Mucosa of stomach (tissue), 1 donor: ENCODE measurements around the gene EPHB1.

Experiments used
- H3K27me3 ChIP-seq: one replicate; pipeline ENCODE4 v1.7.0; 2013; ENCODE audit warnings: mild to moderate bottlenecking, low read length; ENCODE audit not compliant: control insufficient read depth, insufficient read depth
- H3K36me3 ChIP-seq: one replicate; pipeline ENCODE4 v1.7.0; 2013; ENCODE audit warnings: low read length; ENCODE audit not compliant: control insufficient read depth, insufficient read depth
- H3K4me1 ChIP-seq: one replicate; pipeline ENCODE4 v1.7.0; 2013; ENCODE audit warnings: mild to moderate bottlenecking, low read length; ENCODE audit not compliant: control insufficient read depth, insufficient read depth
- H3K4me3 ChIP-seq: one replicate; pipeline ENCODE4 v1.7.0; 2013; ENCODE audit warnings: low read length
- H3K9ac ChIP-seq: one replicate; pipeline ENCODE4 v1.7.0; 2013; ENCODE audit warnings: mild to moderate bottlenecking, low read length, moderate library complexity
- H3K9me3 ChIP-seq: one replicate; pipeline ENCODE4 v1.7.0; 2013; ENCODE audit warnings: mild to moderate bottlenecking, low read length, moderate library complexity; ENCODE audit not compliant: control insufficient read depth
- donor health status: Pancreatic carcinoma.

The EPHB1 gene

DNA sequence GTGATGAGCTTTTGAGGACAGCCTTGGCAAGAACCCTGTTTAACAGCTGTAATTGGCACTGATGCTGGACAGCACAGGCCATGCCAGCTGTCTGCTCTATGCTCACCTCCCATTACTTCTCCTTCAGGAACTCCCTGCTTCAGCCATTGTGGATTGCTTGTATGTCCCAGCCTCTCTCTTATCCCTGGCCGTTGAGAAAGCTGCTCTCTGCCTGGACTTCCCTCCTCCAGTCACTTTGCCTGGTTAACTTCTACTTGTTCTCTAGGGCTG lies 444.5 kb downstream of the EPHB1 start:
- Histone ChIP-seq H3K4me1 (no peaks in the 10 kb centered on the region), H3K4me3 (no peak overlapping the region), H3K9me3 (no peaks in the 10 kb centered on the region), H3K9ac (no peak overlapping the region), H3K36me3 (no peaks in the 10 kb centered on the region), H3K27me3 (no peaks in the 10 kb centered on the region)

DNA sequence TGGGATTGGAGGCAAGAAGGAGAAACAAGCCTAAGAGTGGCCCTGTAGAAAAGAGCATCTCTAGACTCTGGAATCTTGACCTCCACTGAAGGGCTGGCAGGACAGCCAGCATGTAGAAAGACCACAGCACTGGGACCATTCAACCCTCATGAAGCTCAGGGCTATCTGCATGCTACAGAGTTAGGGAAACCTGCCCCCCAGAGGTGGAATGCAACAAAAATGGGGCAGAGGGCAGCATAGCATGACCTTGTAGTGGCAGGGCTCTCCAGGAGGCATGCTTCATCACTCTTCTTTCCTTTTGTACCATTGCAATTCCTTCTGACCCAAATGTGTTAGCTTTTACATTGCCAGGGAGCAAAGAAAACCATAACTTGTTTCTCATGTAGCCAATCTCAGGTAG lies 445.4 kb downstream of the EPHB1 start:
- Histone ChIP-seq H3K36me3 (no peaks in the 10 kb centered on the region), H3K9ac (no peak overlapping the region), H3K9me3 (no peaks in the 10 kb centered on the region), H3K4me3 (no peak overlapping the region), H3K27me3 (no peaks in the 10 kb centered on the region), H3K4me1 (no peaks in the 10 kb centered on the region)

DNA sequence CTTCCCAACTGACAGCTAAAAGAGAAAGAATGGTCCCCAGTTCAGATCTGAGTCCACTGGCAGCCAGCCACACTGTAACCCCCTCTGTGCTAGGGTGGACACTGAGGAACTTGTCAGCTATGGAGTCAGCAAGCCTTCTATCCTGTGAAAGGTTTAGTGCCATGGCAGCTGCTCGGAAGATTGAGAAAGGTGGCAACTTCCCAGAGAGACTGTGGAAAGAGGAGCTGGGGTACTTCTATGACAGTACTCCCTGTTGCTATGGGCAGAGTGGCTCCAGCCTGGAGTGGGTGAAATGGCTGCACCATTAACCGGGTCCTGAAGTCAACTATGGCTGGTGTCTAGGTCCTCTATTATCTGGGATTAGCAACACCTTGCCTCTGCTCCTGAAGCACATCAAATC lies 447.2 kb downstream of the EPHB1 start:
- Histone ChIP-seq H3K36me3 (no peaks in the 10 kb centered on the region), H3K9ac (no peak overlapping the region), H3K4me1 (no peaks in the 10 kb centered on the region)

GRCh38 chr3:135243616-135244015 lies 448.6 kb downstream of the EPHB1 start:
- no peaks in the 10 kb centered on the region for H3K9me3 ChIP-seq
- no peaks in the 10 kb centered on the region for H3K4me1 ChIP-seq
- H3K4me3 ChIP-seq: no peak overlapping the region
- H3K9ac ChIP-seq: no peak overlapping the region
- H3K36me3 ChIP-seq: no peaks in the 10 kb centered on the region
- no peaks in the 10 kb centered on the region for H3K27me3 ChIP-seq

More for the DNA sequence above, 447.2 kb downstream of the EPHB1 start:
- Histone ChIP-seq H3K27me3 (no peaks in the 10 kb centered on the region), H3K9me3 (no peaks in the 10 kb centered on the region), H3K4me3 (no peak overlapping the region)

DNA sequence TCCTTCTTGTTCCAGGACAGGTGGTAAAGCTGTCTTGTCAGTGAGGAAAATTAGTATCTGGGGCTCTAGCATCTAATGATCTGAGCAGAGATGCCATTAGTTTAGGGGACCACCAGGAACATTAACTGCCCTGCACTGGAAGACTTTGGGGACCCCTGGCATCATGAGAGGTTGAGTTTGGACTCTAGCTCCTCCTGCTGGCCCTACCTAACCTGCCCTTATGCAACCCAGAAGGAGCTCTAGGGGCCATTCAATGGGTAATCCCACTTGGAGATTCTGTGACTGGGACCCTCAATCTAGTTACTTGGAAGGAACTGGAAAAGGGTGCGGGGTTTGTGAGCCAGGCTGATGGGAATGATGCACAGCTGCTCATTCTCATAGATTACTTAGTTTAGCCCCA lies 451.0 kb downstream of the EPHB1 start:
- no peaks in the 10 kb centered on the region for H3K27me3 ChIP-seq
- H3K36me3 ChIP-seq: no peaks in the 10 kb centered on the region
- H3K9ac ChIP-seq: no peak overlapping the region
- no peaks in the 10 kb centered on the region for H3K4me1 ChIP-seq
- no peak overlapping the region for H3K4me3 ChIP-seq
- H3K9me3 ChIP-seq: no peaks in the 10 kb centered on the region

GRCh38 chr3:135248213-135248612 lies 453.2 kb downstream of the EPHB1 start:
- no peaks in the 10 kb centered on the region for H3K4me1 ChIP-seq
- H3K27me3 ChIP-seq: no peaks in the 10 kb centered on the region
- no peak overlapping the region for H3K4me3 ChIP-seq
- H3K9ac ChIP-seq: no peak overlapping the region
- H3K36me3 ChIP-seq: no peaks in the 10 kb centered on the region
- no peaks in the 10 kb centered on the region for H3K9me3 ChIP-seq

DNA sequence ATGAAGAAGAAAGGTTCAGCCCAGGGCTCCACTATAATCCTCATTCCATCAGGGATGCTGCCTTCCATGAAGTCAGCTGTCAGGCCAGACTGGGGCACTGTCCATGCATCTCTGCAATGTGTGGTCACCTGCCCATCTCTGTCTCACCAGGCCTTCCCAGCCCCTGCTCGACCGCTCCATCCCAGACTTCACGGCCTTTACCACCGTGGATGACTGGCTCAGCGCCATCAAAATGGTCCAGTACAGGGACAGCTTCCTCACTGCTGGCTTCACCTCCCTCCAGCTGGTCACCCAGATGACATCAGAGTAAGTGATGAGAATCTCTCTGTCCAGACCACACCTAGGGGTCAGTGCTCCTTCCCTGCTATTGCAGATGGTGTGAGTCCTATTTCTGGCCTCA lies 454.1 kb downstream of the EPHB1 start:
- no peaks in the 10 kb centered on the region for H3K9me3 ChIP-seq
- H3K4me1 ChIP-seq: no peaks in the 10 kb centered on the region
- H3K36me3 ChIP-seq: no peaks in the 10 kb centered on the region
- no peak overlapping the region for H3K4me3 ChIP-seq
- no peak overlapping the region for H3K9ac ChIP-seq
- no peaks in the 10 kb centered on the region for H3K27me3 ChIP-seq

DNA sequence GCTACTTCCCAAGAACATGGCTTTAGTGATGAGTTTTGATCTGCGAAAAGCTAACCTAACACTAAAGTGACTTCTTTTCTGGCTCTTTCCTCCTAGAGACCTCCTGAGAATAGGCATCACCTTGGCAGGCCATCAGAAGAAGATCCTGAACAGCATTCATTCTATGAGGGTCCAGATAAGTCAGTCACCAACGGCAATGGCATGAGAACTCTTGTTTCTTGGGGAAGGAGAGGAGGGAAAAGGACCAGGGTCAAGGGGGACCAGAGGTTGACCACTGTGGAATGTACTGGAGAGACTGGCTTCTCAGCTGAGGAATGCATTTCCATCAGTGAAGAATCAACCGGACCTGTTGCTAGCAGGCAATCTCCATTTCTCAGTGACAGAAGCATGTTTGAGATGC lies 463.9 kb downstream of the EPHB1 start:
- Histone ChIP-seq H3K9ac (no peak overlapping the region), H3K36me3 (no peaks in the 10 kb centered on the region), H3K4me1 (no peaks in the 10 kb centered on the region), H3K4me3 (no peak overlapping the region), H3K9me3 (no peaks in the 10 kb centered on the region), H3K27me3 (no peaks in the 10 kb centered on the region)

DNA sequence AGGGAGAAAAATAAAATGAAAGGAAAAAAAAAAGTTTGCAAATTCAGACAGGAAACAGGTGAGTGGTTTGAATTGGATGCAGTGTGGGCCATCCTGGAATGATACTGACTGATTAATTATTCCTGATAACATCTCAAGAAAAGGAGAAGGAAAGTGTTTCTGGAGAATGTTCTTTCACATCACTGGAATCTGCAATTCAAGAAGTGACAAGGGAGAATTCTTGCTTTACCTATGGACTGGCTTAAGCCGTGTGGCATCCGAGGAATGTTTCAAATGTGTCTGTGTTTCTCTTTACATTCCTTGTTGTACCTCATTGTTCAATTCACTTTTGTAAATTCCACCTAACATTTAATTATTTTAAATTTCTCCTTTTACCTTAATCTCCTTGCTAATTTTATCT lies 465.0 kb downstream of the EPHB1 start:
- no peaks in the 10 kb centered on the region for H3K4me1 ChIP-seq
- H3K4me3 ChIP-seq: no peak overlapping the region
- H3K9ac ChIP-seq: no peak overlapping the region
- H3K36me3 ChIP-seq: no peaks in the 10 kb centered on the region
- no peaks in the 10 kb centered on the region for H3K27me3 ChIP-seq
- no peaks in the 10 kb centered on the region for H3K9me3 ChIP-seq

- H3K4me1 ChIP-seq: no peaks in the 10 kb centered on the region
- no peaks in the 10 kb centered on the region for H3K9me3 ChIP-seq
- H3K36me3 ChIP-seq: no peaks in the 10 kb centered on the region
- H3K27me3 ChIP-seq: no peaks in the 10 kb centered on the region
- no peak overlapping the region for H3K4me3 ChIP-seq
- no peak overlapping the region for H3K9ac ChIP-seq
Observed at GRCh38 chr3:135261214-135261775, 466.2 kb downstream of the EPHB1 start.

- H3K9ac ChIP-seq: no peak overlapping the region
- no peaks in the 10 kb centered on the region for H3K36me3 ChIP-seq
- H3K4me3 ChIP-seq: no peak overlapping the region
- no peaks in the 10 kb centered on the region for H3K27me3 ChIP-seq
- H3K9me3 ChIP-seq: no peaks in the 10 kb centered on the region
- no peaks in the 10 kb centered on the region for H3K4me1 ChIP-seq
Observed at GRCh38 chr3:135261916-135262315, 466.9 kb downstream of the EPHB1 start.

- H3K36me3 ChIP-seq: no peaks in the 10 kb centered on the region
- no peaks in the 10 kb centered on the region for H3K9me3 ChIP-seq
- no peak overlapping the region for H3K9ac ChIP-seq
- H3K4me1 ChIP-seq: no peaks in the 10 kb centered on the region
- H3K4me3 ChIP-seq: no peak overlapping the region
- H3K27me3 ChIP-seq: no peaks in the 10 kb centered on the region
Observed at GRCh38 chr3:135262441-135262840, 467.4 kb downstream of the EPHB1 start.

- Histone ChIP-seq H3K4me3 (no peak overlapping the region), H3K9me3 (no peaks in the 10 kb centered on the region), H3K27me3 (no peaks in the 10 kb centered on the region), H3K4me1 (no peaks in the 10 kb centered on the region), H3K36me3 (no peaks in the 10 kb centered on the region), H3K9ac (no peak overlapping the region)
Observed at GRCh38 chr3:135263331-135263730, 468.3 kb downstream of the EPHB1 start.
